HG02870 (cell line): ENCODE results near the gene SMAD2.

ENCODE experiments used
- ATAC-seq: cut with Tn5 transposase; IDR thresholded peaks from one replicate; pipeline ENCODE4 v1.9.1; 2021; ENCODE audit warnings: mild to moderate bottlenecking, moderate library complexity; ENCODE audit not compliant: unreplicated experiment

The SMAD2 gene

GRCh38 chr18:47932603-47933002 lies 2.1 kb upstream of the SMAD2 start:
- no peak for ATAC-seq

GRCh38 chr18:47932190-47932589 lies 1.7 kb upstream of the SMAD2 start:
- ATAC-seq: no peak

GRCh38 chr18:47931718-47932103 lies 1.3 kb upstream of the SMAD2 start:
- ATAC-seq: no peak

GRCh38 chr18:47930931-47931717 lies 665 bp upstream of the SMAD2 start:
- ATAC-seq: peak; percentile 83

GRCh38 chr18:47929681-47930198 lies 719 bp downstream of the SMAD2 start:
- peak; percentile 0 for ATAC-seq

- no peak for ATAC-seq
Measured at GRCh38 chr18:47928466-47928865, 2.0 kb downstream of the SMAD2 start.

- no peak for ATAC-seq
Measured at GRCh38 chr18:47926101-47926850, 4.2 kb downstream of the SMAD2 start.

GRCh38 chr18:47919916-47920315 lies 10.5 kb downstream of the SMAD2 start:
- ATAC-seq: no peak

GRCh38 chr18:47917923-47918610 lies 12.4 kb downstream of the SMAD2 start:
- no peak for ATAC-seq

- ATAC-seq: no peak
Measured at GRCh38 chr18:47915930-47916329, 14.5 kb downstream of the SMAD2 start.

GRCh38 chr18:47915229-47915628 lies 15.2 kb downstream of the SMAD2 start:
- no peak for ATAC-seq

- no peak for ATAC-seq
Measured at GRCh38 chr18:47912794-47913585, 17.5 kb downstream of the SMAD2 start.

GRCh38 chr18:47912343-47912742 lies 18.1 kb downstream of the SMAD2 start:
- peak; percentile 45 for ATAC-seq

GRCh38 chr18:47911877-47912276 lies 18.6 kb downstream of the SMAD2 start:
- no peak for ATAC-seq

- ATAC-seq: no peak
Measured at GRCh38 chr18:47909484-47909883, 21.0 kb downstream of the SMAD2 start.

- ATAC-seq: no peak
Measured at GRCh38 chr18:47908592-47908991, 21.9 kb downstream of the SMAD2 start.

- no peak for ATAC-seq
Measured at GRCh38 chr18:47906408-47906807, 24.1 kb downstream of the SMAD2 start.

GRCh38 chr18:47903809-47904208 lies 26.6 kb downstream of the SMAD2 start:
- no peak for ATAC-seq

- ATAC-seq: peak; percentile 91
Measured at GRCh38 chr18:47901624-47902362, 28.7 kb downstream of the SMAD2 start.
